HepG2 (cell line): ENCODE measurements around the gene KRTAP1-3. TPM values are rescaled to one million over a fixed set of nuclear protein-coding genes. Genes with fewer than 3 reads are reported as not detected.

Experiments
- ELF3 ChIP-seq: IDR thresholded peaks from 2 replicates; pipeline ENCODE4 v1.6.1; 2016; ENCODE audit warnings: missing genetic modification reagents, missing compliant biosample characterization
- EP300 ChIP-seq, 3 experiments: sonication (generic) in 1 of 3; formaldehyde crosslinking in 1 of 3; IDR thresholded peaks; 2 replicates each; pipeline versions ENCODE4 v1.5.1 to v1.6.1; 2011 to 2020; ENCODE audit warnings: low read depth in 2 of 3, low read length in 2 of 3, borderline replicate concordance in 1 of 3, improper control_type of control experiment in 1 of 3, mild to moderate bottlenecking in 1 of 3, missing genetic modification reagents in 1 of 3, moderate library complexity in 1 of 3
- FOXA1 ChIP-seq, 2 experiments: fragments of 450-650 bp in 1 of 2; sonication (generic) in 1 of 2; formaldehyde crosslinking in 1 of 2; IDR thresholded peaks; 2 replicates each; pipeline versions ENCODE4 v1.4.0 to v1.6.1; 2016 to 2020; ENCODE audit warnings: missing genetic modification reagents in 1 of 2
- FOXM1 ChIP-seq: sonication (generic); formaldehyde crosslinking; IDR thresholded peaks from 2 replicates; pipeline ENCODE4 v1.5.0; 2020; ENCODE audit warnings: missing genetic modification reagents
- FOXP1 ChIP-seq, 2 experiments: fragments of 450-650 bp in 1 of 2; IDR thresholded peaks; 2 replicates each; pipeline ENCODE4 v1.6.1; 2017 to 2018; ENCODE audit warnings: antibody characterized with exemption in 1 of 2
- GATAD1 ChIP-seq: IDR thresholded peaks from 2 replicates; pipeline ENCODE4 v1.6.1; 2016; ENCODE audit warnings: missing genetic modification reagents, missing compliant biosample characterization
- HMG20A ChIP-seq: IDR thresholded peaks from 2 replicates; pipeline ENCODE4 v1.6.1; 2016; ENCODE audit warnings: borderline replicate concordance
- KDM4B ChIP-seq: sonication (generic); formaldehyde crosslinking; IDR thresholded peaks from 2 replicates; pipeline ENCODE4 v1.4.0; 2020; ENCODE audit warnings: missing genetic modification reagents
- KLF13 ChIP-seq: sonication (generic); formaldehyde crosslinking; IDR thresholded peaks from 2 replicates; pipeline ENCODE4 v1.4.0; 2020; ENCODE audit warnings: mild to moderate bottlenecking, missing genetic modification reagents
- PRMT3 ChIP-seq: sonication (generic); formaldehyde crosslinking; IDR thresholded peaks from 2 replicates; pipeline ENCODE4 v1.8.1; 2022; ENCODE audit warnings: low read depth, mild to moderate bottlenecking, moderate library complexity, missing genetic modification reagents, borderline replicate concordance
- SALL1 ChIP-seq: sonication (generic); formaldehyde crosslinking; IDR thresholded peaks from 2 replicates; pipeline ENCODE4 v1.8.0; 2022; ENCODE audit warnings: mild to moderate bottlenecking, missing genetic modification reagents
- SP140L ChIP-seq: sonication (generic); formaldehyde crosslinking; IDR thresholded peaks from 2 replicates; pipeline ENCODE4 v1.4.0; 2020; ENCODE audit warnings: missing genetic modification reagents, borderline replicate concordance
- ZNF343 ChIP-seq: sonication (generic); formaldehyde crosslinking; IDR thresholded peaks from 2 replicates; pipeline ENCODE4 v1.4.0; 2020; ENCODE audit warnings: mild to moderate bottlenecking, missing genetic modification reagents
- ZNF629 ChIP-seq: sonication (generic); formaldehyde crosslinking; conservative IDR thresholded peaks from 2 replicates; pipeline ENCODE4 v1.5.0; 2020; ENCODE audit warnings: missing genetic modification reagents
- polyA plus RNA-seq, 8 experiments: library from polyadenylated mRNA; depleted of rRNA in 3 of 8; stranded (reverse) in 7 of 8; unstranded in 1 of 8; fragments of >200 nt; fragmentation: Illumina TruSeq in 4 of 8; extraction: Trizol in 4 of 8; gene quantifications; 2 replicates each; pipeline versions ENCODE4 v1.2.1 to v1.2.3, GENCODE V29; 2011 to 2016; ENCODE audit warnings: low read depth in 4 of 8, missing spikeins in 1 of 8, mixed read lengths in 1 of 8; ENCODE audit not compliant: insufficient read depth in 1 of 8
- total RNA-seq, 5 experiments: library from RNA; depleted of rRNA; stranded (reverse); fragments of >200 nt; fragmentation: Illumina TruSeq; extraction: Trizol; gene quantifications; 2 replicates each; pipeline ENCODE4 v1.2.3, GENCODE V29; 2016; ENCODE audit warnings: low read depth in 1 of 5
- TF ChIP-seq, protein P1 (sequence below), 2 experiments: sonication (generic) in 1 of 2; formaldehyde crosslinking in 1 of 2; IDR thresholded peaks; 2 replicates each; pipeline versions ENCODE4 v1.4.0 to v1.6.1; 2018 to 2020; ENCODE audit warnings: missing genetic modification reagents in 2 of 2, borderline replicate concordance in 1 of 2, low read depth in 1 of 2, mild to moderate bottlenecking in 1 of 2, missing biosample characterization in 1 of 2
- TF ChIP-seq, protein P2 (sequence below): sonication (generic); formaldehyde crosslinking; IDR thresholded peaks from 2 replicates; pipeline ENCODE4 v1.5.0; 2020; ENCODE audit warnings: missing genetic modification reagents
- TF ChIP-seq, protein P3 (sequence below): sonication (generic); formaldehyde crosslinking; IDR thresholded peaks from 2 replicates; pipeline ENCODE4 v1.4.0; 2020; ENCODE audit warnings: mild to moderate bottlenecking, missing genetic modification reagents, borderline replicate concordance
- TF ChIP-seq, protein P4 (sequence below): sonication (generic); formaldehyde crosslinking; IDR thresholded peaks from 2 replicates; pipeline ENCODE4; 2020; ENCODE audit warnings: missing genetic modification reagents, mild to moderate bottlenecking, borderline replicate concordance

Gene KRTAP1-3
- total and polyA plus RNA-seq, 2 of the 13 experiments (the other 11 are each of a cell fraction or from before 2014, with no cell fraction given), result not detected

DNA sequence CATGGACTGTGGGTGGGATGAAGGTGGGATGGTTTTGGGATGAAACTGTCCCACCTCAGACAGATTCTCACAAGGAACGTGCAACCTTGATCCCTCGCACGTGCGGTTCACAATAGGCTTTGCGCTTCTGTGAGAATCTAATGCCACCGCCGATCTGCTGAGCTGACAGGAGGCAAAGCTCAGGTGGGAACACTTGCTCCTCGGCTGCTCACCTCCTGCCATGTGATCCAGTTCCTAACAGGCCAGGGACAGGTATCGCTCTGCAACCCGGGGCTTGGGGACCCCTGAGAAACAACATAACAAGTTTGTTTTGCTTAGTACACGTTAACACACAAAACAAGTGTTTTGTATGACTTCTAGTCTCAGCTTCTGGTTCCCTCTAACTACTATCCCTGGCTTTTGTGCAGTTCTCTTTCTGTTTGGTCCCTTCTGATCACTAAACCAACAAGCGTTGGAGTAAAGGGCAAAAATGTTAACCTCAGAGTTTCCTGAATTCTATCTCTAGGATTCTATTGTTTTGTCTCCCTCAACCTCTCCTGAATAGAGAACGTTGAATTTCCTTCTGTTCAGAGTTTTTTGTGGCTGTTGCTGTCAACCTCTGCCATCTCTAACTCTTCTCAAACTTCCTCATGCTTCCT, 18.0 kb downstream of the KRTAP1-3 start (continued):
- TF ChIP-seq PRMT3 (CRISPR knock-in tag) (no peak), FOXA1 (IDR thresholded peaks at IDR 0.05) (no peak), FOXA1 (CRISPR knock-in tag; IDR thresholded peaks at IDR 0.05) (peak; percentile 43; the same call in 1 of the 2 replicates), EP300 (IDR thresholded peaks at IDR 0.05; ENCODE audit: low read depth in 2 of 2, low read length in 2 of 2) (no peak), EP300 (CRISPR knock-in tag; IDR thresholded peaks at IDR 0.05; ENCODE audit: borderline replicate concordance) (no peak), FOXP1 (IDR thresholded peaks at IDR 0.05) (no peak), FOXP1 (CRISPR knock-in tag; IDR thresholded peaks at IDR 0.05) (no peak), KLF13 (CRISPR knock-in tag) (no peak), GATAD1 (CRISPR knock-in tag) (no peak), ZNF629 (CRISPR knock-in tag) (no peak), HMG20A (CRISPR knock-in tag) (no peak), KDM4B (CRISPR knock-in tag) (no peak), SP140L (CRISPR knock-in tag) (no peak), FOXM1 (CRISPR knock-in tag) (no peak), ELF3 (CRISPR knock-in tag) (peak; percentile 23; the same call in 1 of the 2 replicates), SALL1 (peak; percentile 40; the same call in 1 of the 2 replicates), ZNF343 (CRISPR knock-in tag) (no peak)
- TF ChIP-seq, protein P1, sequence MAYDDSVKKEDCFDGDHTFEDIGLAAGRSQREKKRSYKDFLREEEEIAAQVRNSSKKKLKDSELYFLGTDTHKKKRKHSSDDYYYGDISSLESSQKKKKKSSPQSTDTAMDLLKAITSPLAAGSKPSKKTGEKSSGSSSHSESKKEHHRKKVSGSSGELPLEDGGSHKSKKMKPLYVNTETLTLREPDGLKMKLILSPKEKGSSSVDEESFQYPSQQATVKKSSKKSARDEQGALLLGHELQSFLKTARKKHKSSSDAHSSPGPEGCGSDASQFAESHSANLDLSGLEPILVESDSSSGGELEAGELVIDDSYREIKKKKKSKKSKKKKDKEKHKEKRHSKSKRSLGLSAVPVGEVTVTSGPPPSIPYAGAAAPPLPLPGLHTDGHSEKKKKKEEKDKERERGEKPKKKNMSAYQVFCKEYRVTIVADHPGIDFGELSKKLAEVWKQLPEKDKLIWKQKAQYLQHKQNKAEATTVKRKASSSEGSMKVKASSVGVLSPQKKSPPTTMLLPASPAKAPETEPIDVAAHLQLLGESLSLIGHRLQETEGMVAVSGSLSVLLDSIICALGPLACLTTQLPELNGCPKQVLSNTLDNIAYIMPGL (CRISPR knock-in tag; IDR thresholded peaks at IDR 0.05; ENCODE audit: borderline replicate concordance in 1 of 2, low read depth in 1 of 2), result no peak
- TF ChIP-seq, protein P2, sequence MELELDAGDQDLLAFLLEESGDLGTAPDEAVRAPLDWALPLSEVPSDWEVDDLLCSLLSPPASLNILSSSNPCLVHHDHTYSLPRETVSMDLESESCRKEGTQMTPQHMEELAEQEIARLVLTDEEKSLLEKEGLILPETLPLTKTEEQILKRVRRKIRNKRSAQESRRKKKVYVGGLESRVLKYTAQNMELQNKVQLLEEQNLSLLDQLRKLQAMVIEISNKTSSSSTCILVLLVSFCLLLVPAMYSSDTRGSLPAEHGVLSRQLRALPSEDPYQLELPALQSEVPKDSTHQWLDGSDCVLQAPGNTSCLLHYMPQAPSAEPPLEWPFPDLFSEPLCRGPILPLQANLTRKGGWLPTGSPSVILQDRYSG, result no peak
- TF ChIP-seq, protein P3, sequence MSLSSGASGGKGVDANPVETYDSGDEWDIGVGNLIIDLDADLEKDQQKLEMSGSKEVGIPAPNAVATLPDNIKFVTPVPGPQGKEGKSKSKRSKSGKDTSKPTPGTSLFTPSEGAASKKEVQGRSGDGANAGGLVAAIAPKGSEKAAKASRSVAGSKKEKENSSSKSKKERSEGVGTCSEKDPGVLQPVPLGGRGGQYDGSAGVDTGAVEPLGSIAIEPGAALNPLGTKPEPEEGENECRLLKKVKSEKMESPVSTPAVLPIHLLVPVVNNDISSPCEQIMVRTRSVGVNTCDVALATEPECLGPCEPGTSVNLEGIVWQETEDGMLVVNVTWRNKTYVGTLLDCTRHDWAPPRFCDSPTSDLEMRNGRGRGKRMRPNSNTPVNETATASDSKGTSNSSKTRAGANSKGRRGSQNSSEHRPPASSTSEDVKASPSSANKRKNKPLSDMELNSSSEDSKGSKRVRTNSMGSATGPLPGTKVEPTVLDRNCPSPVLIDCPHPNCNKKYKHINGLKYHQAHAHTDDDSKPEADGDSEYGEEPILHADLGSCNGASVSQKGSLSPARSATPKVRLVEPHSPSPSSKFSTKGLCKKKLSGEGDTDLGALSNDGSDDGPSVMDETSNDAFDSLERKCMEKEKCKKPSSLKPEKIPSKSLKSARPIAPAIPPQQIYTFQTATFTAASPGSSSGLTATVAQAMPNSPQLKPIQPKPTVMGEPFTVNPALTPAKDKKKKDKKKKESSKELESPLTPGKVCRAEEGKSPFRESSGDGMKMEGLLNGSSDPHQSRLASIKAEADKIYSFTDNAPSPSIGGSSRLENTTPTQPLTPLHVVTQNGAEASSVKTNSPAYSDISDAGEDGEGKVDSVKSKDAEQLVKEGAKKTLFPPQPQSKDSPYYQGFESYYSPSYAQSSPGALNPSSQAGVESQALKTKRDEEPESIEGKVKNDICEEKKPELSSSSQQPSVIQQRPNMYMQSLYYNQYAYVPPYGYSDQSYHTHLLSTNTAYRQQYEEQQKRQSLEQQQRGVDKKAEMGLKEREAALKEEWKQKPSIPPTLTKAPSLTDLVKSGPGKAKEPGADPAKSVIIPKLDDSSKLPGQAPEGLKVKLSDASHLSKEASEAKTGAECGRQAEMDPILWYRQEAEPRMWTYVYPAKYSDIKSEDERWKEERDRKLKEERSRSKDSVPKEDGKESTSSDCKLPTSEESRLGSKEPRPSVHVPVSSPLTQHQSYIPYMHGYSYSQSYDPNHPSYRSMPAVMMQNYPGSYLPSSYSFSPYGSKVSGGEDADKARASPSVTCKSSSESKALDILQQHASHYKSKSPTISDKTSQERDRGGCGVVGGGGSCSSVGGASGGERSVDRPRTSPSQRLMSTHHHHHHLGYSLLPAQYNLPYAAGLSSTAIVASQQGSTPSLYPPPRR, result no peak
- TF ChIP-seq, protein P4, sequence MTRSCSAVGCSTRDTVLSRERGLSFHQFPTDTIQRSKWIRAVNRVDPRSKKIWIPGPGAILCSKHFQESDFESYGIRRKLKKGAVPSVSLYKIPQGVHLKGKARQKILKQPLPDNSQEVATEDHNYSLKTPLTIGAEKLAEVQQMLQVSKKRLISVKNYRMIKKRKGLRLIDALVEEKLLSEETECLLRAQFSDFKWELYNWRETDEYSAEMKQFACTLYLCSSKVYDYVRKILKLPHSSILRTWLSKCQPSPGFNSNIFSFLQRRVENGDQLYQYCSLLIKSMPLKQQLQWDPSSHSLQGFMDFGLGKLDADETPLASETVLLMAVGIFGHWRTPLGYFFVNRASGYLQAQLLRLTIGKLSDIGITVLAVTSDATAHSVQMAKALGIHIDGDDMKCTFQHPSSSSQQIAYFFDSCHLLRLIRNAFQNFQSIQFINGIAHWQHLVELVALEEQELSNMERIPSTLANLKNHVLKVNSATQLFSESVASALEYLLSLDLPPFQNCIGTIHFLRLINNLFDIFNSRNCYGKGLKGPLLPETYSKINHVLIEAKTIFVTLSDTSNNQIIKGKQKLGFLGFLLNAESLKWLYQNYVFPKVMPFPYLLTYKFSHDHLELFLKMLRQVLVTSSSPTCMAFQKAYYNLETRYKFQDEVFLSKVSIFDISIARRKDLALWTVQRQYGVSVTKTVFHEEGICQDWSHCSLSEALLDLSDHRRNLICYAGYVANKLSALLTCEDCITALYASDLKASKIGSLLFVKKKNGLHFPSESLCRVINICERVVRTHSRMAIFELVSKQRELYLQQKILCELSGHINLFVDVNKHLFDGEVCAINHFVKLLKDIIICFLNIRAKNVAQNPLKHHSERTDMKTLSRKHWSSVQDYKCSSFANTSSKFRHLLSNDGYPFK (CRISPR knock-in tag), result no peak
